ENCODE data around the gene TMEM91. TPM values are rescaled to one million over a fixed set of nuclear protein-coding genes. Genes with fewer than 3 reads are reported as not detected.
A peak's percentile ranks its signal among the peaks of the same experiment; 100 is the strongest.

The TMEM91 gene
- 10 to 100 TPM in 1 of 4 donors, 1 to 10 TPM in 3; 1.3 to 14.6 (median 5.2) TPM for polyA plus RNA-seq
- long read RNA-seq, donor 1, partial matches to known transcripts, result 0 of 3 reads
- long read RNA-seq, donor 1, other reads (novel, unspliced or antisense), result 0 of 3 reads
- long read RNA-seq, donor 2, partial matches to known transcripts, result 0 of 3 reads
- long read RNA-seq, donor 2, other reads (novel, unspliced or antisense), result 0 of 3 reads
- long read RNA-seq, donor 3, result 0 reads
- long read RNA-seq, donor 4, result 0 reads
- long read RNA-seq, donor 5, partial matches to known transcripts, result 0 of 1 reads
- long read RNA-seq, donor 5, other reads (novel, unspliced or antisense), result 0 of 1 reads
- long read RNA-seq, donor 6, result 0 reads
- long read RNA-seq, donor 7, partial matches to known transcripts, result 0 of 3 reads
- long read RNA-seq, donor 7, other reads (novel, unspliced or antisense), result 0 of 3 reads
- long read RNA-seq, donor 8, result 0 reads
- long read RNA-seq, donor 9, result 0 reads
- long read RNA-seq, donor 10, partial matches to known transcripts, result 0 of 6 reads
- long read RNA-seq, donor 10, other reads (novel, unspliced or antisense), result 0 of 6 reads

GRCh38 chr19:41376241-41376997 is at the start of gene TMEM91:
Gene TMEM91 (plus strand): TSS chr19:41376533. CDS start chr19:41378310, 1,777 bp downstream.
- H3K36me3 ChIP-seq (ENCODE audit: control insufficient read depth in 3 of 3, insufficient read depth in 2 of 3, low read depth in 1 of 3, low read length in 3 of 3), result peaks cover 0 to 5% (median 0%) of the 10 kb centered on the region in 3 donors
- peak within 1 kb of the TSS in 1 of 3 donors; percentile 63 for H3K27ac ChIP-seq (ENCODE audit: low read depth in 1 of 3, low read length in 2 of 3)
- no peak for FAIRE-seq
- H3K27me3 ChIP-seq (ENCODE audit: control insufficient read depth in 3 of 3, insufficient read depth in 3 of 3, low read length in 3 of 3), result no peaks in the 10 kb centered on the region
- H3K4me3 ChIP-seq (ENCODE audit: low read depth in 1 of 3, low read length in 3 of 3), result peak within 1 kb of the TSS; percentile 51 to 62 (median 54)
- DNase-seq, result peak in 1 of 2 donors; percentile 76
- H3K9me3 ChIP-seq (ENCODE audit: control insufficient read depth in 2 of 2, insufficient read depth in 1 of 2, low read depth in 1 of 2, low read length in 1 of 2), result no peaks in the 10 kb centered on the region
- WGBS, 3 donors, result 7 to 9% (median 8%) methylated on average over 44 to 47 of the region's 47 CpGs
- peaks cover 0 to 5% (median 0%) of the 10 kb centered on the region in 3 donors for H3K4me1 ChIP-seq (ENCODE audit: control insufficient read depth in 3 of 3, insufficient read depth in 2 of 3, low read depth in 1 of 3, low read length in 2 of 3)

DNA sequence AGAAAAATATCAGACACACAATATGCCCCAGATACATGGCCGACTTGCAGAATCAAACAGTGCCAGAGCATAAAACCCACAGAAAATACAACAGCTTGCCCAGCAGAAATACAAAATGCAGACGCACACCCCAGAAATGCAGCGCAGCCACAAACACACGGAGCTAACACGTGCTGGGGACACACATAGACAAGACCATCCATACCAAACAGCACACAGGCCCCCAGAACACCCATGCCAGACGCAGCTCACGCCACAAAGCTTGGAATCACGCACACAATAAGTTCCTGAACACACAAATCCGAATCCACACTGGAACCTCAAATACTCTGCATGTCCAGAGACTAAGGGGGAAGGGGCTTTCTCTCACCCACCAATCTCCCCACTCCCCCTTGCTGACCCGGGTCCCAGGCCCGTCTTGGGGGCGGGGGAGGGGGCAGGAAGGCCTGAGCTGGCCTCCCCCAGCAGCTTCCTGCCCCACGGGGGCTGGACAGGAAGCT is 49.2 kb upstream of the TMEM91 start:
- DNase-seq, result no peak
- FAIRE-seq, result no peak
- WGBS, 3 donors, result 12 to 33% (median 16%) methylated on average over 13 of the region's 13 CpGs
- peak overlapping the region in 2 of 3 donors; percentile 0 to 83 for H3K27ac ChIP-seq (ENCODE audit: low read depth in 1 of 3, low read length in 2 of 3)
- H3K36me3 ChIP-seq (ENCODE audit: control insufficient read depth in 3 of 3, insufficient read depth in 2 of 3, low read depth in 1 of 3, low read length in 3 of 3), result peaks cover 0 to 39% (median 6%) of the 10 kb centered on the region in 3 donors
- H3K4me3 ChIP-seq (ENCODE audit: low read depth in 1 of 3, low read length in 3 of 3), result peak overlapping the region in 2 of 3 donors; percentile 21 to 28
- H3K4me1 ChIP-seq (ENCODE audit: control insufficient read depth in 3 of 3, insufficient read depth in 2 of 3, low read depth in 1 of 3, low read length in 2 of 3), result peaks cover 0 to 47% (median 7%) of the 10 kb centered on the region in 3 donors
- H3K9me3 ChIP-seq (ENCODE audit: control insufficient read depth in 2 of 2, insufficient read depth in 1 of 2, low read depth in 1 of 2, low read length in 1 of 2), result no peaks in the 10 kb centered on the region
- peaks cover 0 to 44% (median 0%) of the 10 kb centered on the region in 3 donors for H3K27me3 ChIP-seq (ENCODE audit: control insufficient read depth in 3 of 3, insufficient read depth in 3 of 3, low read length in 3 of 3)

GRCh38 chr19:41327576-41328156 is 48.7 kb upstream of the TMEM91 start:
- Histone ChIP-seq H3K4me3 (ENCODE audit: low read depth in 1 of 3, low read length in 3 of 3) (peak overlapping the region in 2 of 3 donors; percentile 21 to 28), H3K9me3 (ENCODE audit: control insufficient read depth in 2 of 2, insufficient read depth in 1 of 2, low read depth in 1 of 2, low read length in 1 of 2) (no peaks in the 10 kb centered on the region), H3K27me3 (ENCODE audit: control insufficient read depth in 3 of 3, insufficient read depth in 3 of 3, low read length in 3 of 3) (peaks cover 0 to 45% (median 0%) of the 10 kb centered on the region in 3 donors), H3K4me1 (ENCODE audit: control insufficient read depth in 3 of 3, insufficient read depth in 2 of 3, low read depth in 1 of 3, low read length in 2 of 3) (peaks cover 0 to 47% (median 6%) of the 10 kb centered on the region in 3 donors), H3K27ac (ENCODE audit: low read depth in 1 of 3, low read length in 2 of 3) (peak overlapping the region; percentile 0 to 83 (median 63)), H3K36me3 (ENCODE audit: control insufficient read depth in 3 of 3, insufficient read depth in 2 of 3, low read depth in 1 of 3, low read length in 3 of 3) (peaks cover 0 to 34% (median 6%) of the 10 kb centered on the region in 3 donors)
- FAIRE-seq, result no peak
- WGBS, 3 donors, result 1 to 23% (median 2%) methylated on average over 27 to 33 of the region's 33 CpGs
- DNase-seq, result peak; percentile 80

- WGBS, 3 donors, result 7 to 36% (median 14%) methylated on average over 22 of the region's 22 CpGs
- Histone ChIP-seq H3K4me1 (ENCODE audit: control insufficient read depth in 3 of 3, insufficient read depth in 2 of 3, low read depth in 1 of 3, low read length in 2 of 3) (peaks cover 0 to 42% (median 4%) of the 10 kb centered on the region in 3 donors), H3K9me3 (ENCODE audit: control insufficient read depth in 2 of 2, insufficient read depth in 1 of 2, low read depth in 1 of 2, low read length in 1 of 2) (no peaks in the 10 kb centered on the region), H3K36me3 (ENCODE audit: control insufficient read depth in 3 of 3, insufficient read depth in 2 of 3, low read depth in 1 of 3, low read length in 3 of 3) (peaks cover 0 to 28% (median 6%) of the 10 kb centered on the region in 3 donors), H3K27me3 (ENCODE audit: control insufficient read depth in 3 of 3, insufficient read depth in 3 of 3, low read length in 3 of 3) (peaks cover 0 to 45% (median 0%) of the 10 kb centered on the region in 3 donors), H3K4me3 (ENCODE audit: low read depth in 1 of 3, low read length in 3 of 3) (peak overlapping the region in 1 of 3 donors; percentile 28), H3K27ac (ENCODE audit: low read depth in 1 of 3, low read length in 2 of 3) (peak overlapping the region; percentile 0 to 83 (median 63))
- FAIRE-seq, result no peak
- peak in 1 of 2 donors; percentile 55 for DNase-seq
These were observed 48.0 kb upstream of the TMEM91 start for GRCh38 chr19:41328157-41328841.

DNA sequence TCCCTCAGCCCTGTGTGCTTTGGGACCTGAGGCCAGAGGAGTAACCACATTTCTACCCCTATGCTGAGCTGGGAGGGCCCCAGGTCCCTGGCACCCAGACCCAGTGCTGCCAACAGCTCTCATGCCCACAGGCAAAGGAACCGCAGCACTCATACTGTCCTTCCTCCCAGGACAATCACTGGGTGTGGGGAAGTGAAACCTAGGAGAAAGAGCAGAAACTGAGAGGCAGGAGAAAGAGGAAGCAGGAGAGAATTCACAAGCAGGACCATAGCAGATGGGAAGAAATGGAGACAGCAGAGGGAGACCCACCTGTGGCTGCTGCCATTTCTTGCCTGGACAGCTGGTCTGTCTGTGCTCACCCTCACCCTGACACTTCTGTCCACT is 47.5 kb upstream of the TMEM91 start:
- FAIRE-seq, result no peak
- 31 to 60% (median 50%) methylated on average over 1 of the region's 1 CpG for WGBS, 3 donors
- Histone ChIP-seq H3K36me3 (ENCODE audit: control insufficient read depth in 3 of 3, insufficient read depth in 2 of 3, low read depth in 1 of 3, low read length in 3 of 3) (peaks cover 0 to 23% (median 6%) of the 10 kb centered on the region in 3 donors), H3K27me3 (ENCODE audit: control insufficient read depth in 3 of 3, insufficient read depth in 3 of 3, low read length in 3 of 3) (peaks cover 0 to 45% (median 0%) of the 10 kb centered on the region in 3 donors), H3K9me3 (ENCODE audit: control insufficient read depth in 2 of 2, insufficient read depth in 1 of 2, low read depth in 1 of 2, low read length in 1 of 2) (no peaks in the 10 kb centered on the region), H3K4me1 (ENCODE audit: control insufficient read depth in 3 of 3, insufficient read depth in 2 of 3, low read depth in 1 of 3, low read length in 2 of 3) (peaks cover 0 to 39% (median 4%) of the 10 kb centered on the region in 3 donors), H3K27ac (ENCODE audit: low read depth in 1 of 3, low read length in 2 of 3) (peak overlapping the region in 1 of 3 donors; percentile 83), H3K4me3 (ENCODE audit: low read depth in 1 of 3, low read length in 3 of 3) (no peak overlapping the region)
- no peak for DNase-seq

GRCh38 chr19:41330481-41330880 is 45.9 kb upstream of the TMEM91 start:
- Histone ChIP-seq H3K4me1 (ENCODE audit: control insufficient read depth in 3 of 3, insufficient read depth in 2 of 3, low read depth in 1 of 3, low read length in 2 of 3) (peaks cover 0 to 28% (median 4%) of the 10 kb centered on the region in 3 donors), H3K4me3 (ENCODE audit: low read depth in 1 of 3, low read length in 3 of 3) (no peak overlapping the region), H3K36me3 (ENCODE audit: control insufficient read depth in 3 of 3, insufficient read depth in 2 of 3, low read depth in 1 of 3, low read length in 3 of 3) (peaks cover 0 to 20% (median 6%) of the 10 kb centered on the region in 3 donors), H3K27me3 (ENCODE audit: control insufficient read depth in 3 of 3, insufficient read depth in 3 of 3, low read length in 3 of 3) (peaks cover 0 to 40% (median 0%) of the 10 kb centered on the region in 3 donors), H3K27ac (ENCODE audit: low read depth in 1 of 3, low read length in 2 of 3) (no peak overlapping the region), H3K9me3 (ENCODE audit: control insufficient read depth in 2 of 2, insufficient read depth in 1 of 2, low read depth in 1 of 2, low read length in 1 of 2) (no peaks in the 10 kb centered on the region)
- FAIRE-seq (no peak), DNase-seq (no peak)
- WGBS, 3 donors, result 63 to 81% (median 69%) methylated on average over 3 to 4 of the region's 4 CpGs

- DNase-seq, result no peak
These were observed 45.2 kb upstream of the TMEM91 start for GRCh38 chr19:41330946-41331678.

More at GRCh38 chr19:41330946-41331678, 45.2 kb upstream of the TMEM91 start:
- Histone ChIP-seq H3K4me1 (ENCODE audit: control insufficient read depth in 3 of 3, insufficient read depth in 2 of 3, low read depth in 1 of 3, low read length in 2 of 3) (peaks cover 0 to 22% (median 0%) of the 10 kb centered on the region in 3 donors), H3K4me3 (ENCODE audit: low read depth in 1 of 3, low read length in 3 of 3) (no peak overlapping the region), H3K27ac (ENCODE audit: low read depth in 1 of 3, low read length in 2 of 3) (no peak overlapping the region), H3K36me3 (ENCODE audit: control insufficient read depth in 3 of 3, insufficient read depth in 2 of 3, low read depth in 1 of 3, low read length in 3 of 3) (peaks cover 0 to 20% (median 6%) of the 10 kb centered on the region in 3 donors), H3K27me3 (ENCODE audit: control insufficient read depth in 3 of 3, insufficient read depth in 3 of 3, low read length in 3 of 3) (peaks cover 0 to 33% (median 0%) of the 10 kb centered on the region in 3 donors), H3K9me3 (ENCODE audit: control insufficient read depth in 2 of 2, insufficient read depth in 1 of 2, low read depth in 1 of 2, low read length in 1 of 2) (no peaks in the 10 kb centered on the region)
- FAIRE-seq, result no peak
- 46 to 65% (median 55%) methylated on average over 30 to 47 of the region's 47 CpGs for WGBS, 3 donors

All from small intestine (tissue), 16 donors.